ENCODE results near the gene CRACDL.

GRCh38 chr2:98912957-98913915, 22.8 kb downstream of the CRACDL start:
- TF ChIP-seq STAT6 (CRISPR knock-in tag; IDR thresholded peaks at IDR 0.05; ENCODE audit: borderline replicate concordance) (no peak), HOXA3 (CRISPR knock-in tag; IDR thresholded peaks at IDR 0.05) (no peak), CTCF (CRISPR knock-in tag; IDR thresholded peaks at IDR 0.05) (no peak), POLR2A (IDR thresholded peaks at IDR 0.05; ENCODE audit: insufficient read depth in 1 of 2, low read depth in 2 of 2, low read length in 2 of 2) (no peak), RFX5 (IDR thresholded peaks at IDR 0.05; ENCODE audit: low read depth, low read length) (no peak), ZEB1 (IDR thresholded peaks at IDR 0.05; ENCODE audit: insufficient replicate concordance, low read depth) (no peak)
